Mesothelial cell of epicardium (in vitro differentiated cells): ENCODE data around the gene CACNB3. TPM values are rescaled to one million over a fixed set of nuclear protein-coding genes. Genes with fewer than 3 reads are reported as not detected.

Experiments used
- DNase-seq, 2 experiments: peaks; one replicate each; pipeline ENCODE4 v3.0.0; 2021; ENCODE audit warnings: low spot score in 2 of 2; ENCODE audit not compliant: unreplicated experiment in 2 of 2
- H3K27ac Mint-ChIP-seq: 2 replicates; pipeline ENCODE4 v1.8.0; 2021; ENCODE audit warnings: mixed read lengths
- H3K27me3 Mint-ChIP-seq: 2 replicates; pipeline ENCODE4 v1.8.0; 2021; ENCODE audit warnings: low read depth, mixed read lengths
- H3K36me3 Mint-ChIP-seq: 2 replicates; pipeline ENCODE4 v1.8.0; 2021; ENCODE audit warnings: mixed read lengths
- H3K4me1 Mint-ChIP-seq: 2 replicates; pipeline ENCODE4 v1.8.0; 2021; ENCODE audit warnings: mixed read lengths
- H3K4me3 Mint-ChIP-seq: 2 replicates; pipeline ENCODE4 v1.8.0; 2021; ENCODE audit warnings: mild to moderate bottlenecking, moderate library complexity, mixed read lengths
- H3K9me3 Mint-ChIP-seq: 2 replicates; pipeline ENCODE4 v1.8.0; 2021; ENCODE audit warnings: mixed read lengths
- total RNA-seq: library from RNA; stranded (reverse); gene quantifications from 3 replicates; pipeline ENCODE4 v1.2.1, GENCODE V29; 2021
- TF ChIP-seq, protein P1 (sequence below): fragments of 200-600 bp; sonication (generic); IDR thresholded peaks from one replicate; pipeline ENCODE4 v1.5.0; 2021; ENCODE audit warnings: antibody characterized with exemption; ENCODE audit not compliant: unreplicated experiment

The CACNB3 gene
- 107 to 114 TPM (median 113 TPM) in 3 replicates for total RNA-seq

GRCh38 chr12:48817873-48818830 is at the start of gene CACNB3:
CACNB3 (plus strand) TSS chr12:48818496; CDS start chr12:48818930, 434 bp downstream.
- Mint-ChIP-seq H3K4me3 (peak within 1 kb of the TSS; percentile 85), H3K4me1 (peaks cover 54% of the 10 kb centered on the region), H3K9me3 (no peaks in the 10 kb centered on the region), H3K27ac (peak within 1 kb of the TSS; percentile 95), H3K27me3 (no peaks in the 10 kb centered on the region), H3K36me3 (no peaks in the 10 kb centered on the region)
- TF ChIP-seq, protein P1, sequence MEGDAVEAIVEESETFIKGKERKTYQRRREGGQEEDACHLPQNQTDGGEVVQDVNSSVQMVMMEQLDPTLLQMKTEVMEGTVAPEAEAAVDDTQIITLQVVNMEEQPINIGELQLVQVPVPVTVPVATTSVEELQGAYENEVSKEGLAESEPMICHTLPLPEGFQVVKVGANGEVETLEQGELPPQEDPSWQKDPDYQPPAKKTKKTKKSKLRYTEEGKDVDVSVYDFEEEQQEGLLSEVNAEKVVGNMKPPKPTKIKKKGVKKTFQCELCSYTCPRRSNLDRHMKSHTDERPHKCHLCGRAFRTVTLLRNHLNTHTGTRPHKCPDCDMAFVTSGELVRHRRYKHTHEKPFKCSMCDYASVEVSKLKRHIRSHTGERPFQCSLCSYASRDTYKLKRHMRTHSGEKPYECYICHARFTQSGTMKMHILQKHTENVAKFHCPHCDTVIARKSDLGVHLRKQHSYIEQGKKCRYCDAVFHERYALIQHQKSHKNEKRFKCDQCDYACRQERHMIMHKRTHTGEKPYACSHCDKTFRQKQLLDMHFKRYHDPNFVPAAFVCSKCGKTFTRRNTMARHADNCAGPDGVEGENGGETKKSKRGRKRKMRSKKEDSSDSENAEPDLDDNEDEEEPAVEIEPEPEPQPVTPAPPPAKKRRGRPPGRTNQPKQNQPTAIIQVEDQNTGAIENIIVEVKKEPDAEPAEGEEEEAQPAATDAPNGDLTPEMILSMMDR, result no peak
- DNase-seq, result peak; percentile 72 to 82

GRCh38 chr12:48768736-48769135 is 49.6 kb upstream of the CACNB3 start:
- DNase-seq, result no peak
- TF ChIP-seq, protein P1, result no peak
- Mint-ChIP-seq H3K27ac (no peak overlapping the region), H3K4me3 (no peak overlapping the region), H3K27me3 (no peaks in the 10 kb centered on the region), H3K9me3 (no peaks in the 10 kb centered on the region), H3K36me3 (peaks cover 36% of the 10 kb centered on the region), H3K4me1 (no peaks in the 10 kb centered on the region)

- no peak for DNase-seq
- H3K4me1 Mint-ChIP-seq, result no peaks in the 10 kb centered on the region
- H3K36me3 Mint-ChIP-seq, result peaks cover 39% of the 10 kb centered on the region
- no peak overlapping the region for H3K27ac Mint-ChIP-seq
- TF ChIP-seq, protein P1, result no peak
- H3K27me3 Mint-ChIP-seq, result no peaks in the 10 kb centered on the region
- H3K4me3 Mint-ChIP-seq, result no peak overlapping the region
- H3K9me3 Mint-ChIP-seq, result no peaks in the 10 kb centered on the region
Observed at GRCh38 chr12:48770756-48771155, 47.5 kb upstream of the CACNB3 start.

GRCh38 chr12:48771588-48772112 is 46.6 kb upstream of the CACNB3 start:
- no peak overlapping the region for H3K27ac Mint-ChIP-seq
- TF ChIP-seq, protein P1, result no peak
- no peaks in the 10 kb centered on the region for H3K9me3 Mint-ChIP-seq
- no peak overlapping the region for H3K4me3 Mint-ChIP-seq
- DNase-seq, result no peak
- peaks cover 41% of the 10 kb centered on the region for H3K36me3 Mint-ChIP-seq
- H3K4me1 Mint-ChIP-seq, result no peaks in the 10 kb centered on the region
- no peaks in the 10 kb centered on the region for H3K27me3 Mint-ChIP-seq

- TF ChIP-seq, protein P1, result no peak
- H3K36me3 Mint-ChIP-seq, result peaks cover 42% of the 10 kb centered on the region
- no peaks in the 10 kb centered on the region for H3K27me3 Mint-ChIP-seq
- no peaks in the 10 kb centered on the region for H3K4me1 Mint-ChIP-seq
- no peak overlapping the region for H3K27ac Mint-ChIP-seq
- H3K9me3 Mint-ChIP-seq, result no peaks in the 10 kb centered on the region
- DNase-seq, result no peak
- no peak overlapping the region for H3K4me3 Mint-ChIP-seq
Observed at GRCh38 chr12:48773686-48774085, 44.6 kb upstream of the CACNB3 start.
